Transverse colon (tissue), 4 donors: Measurements from ENCODE around the gene GRM8. TPM values are rescaled to one million over a fixed set of nuclear protein-coding genes. Genes with fewer than 3 reads are reported as not detected.

Experiments used
- DNase-seq: peaks from one replicate; pipeline ENCODE4 v3.0.0-alpha.2; 2019
- H3K27ac ChIP-seq, 4 donors: fragments of 200-600 bp; sonication (generic); 2 replicates each; pipeline ENCODE4 v1.5.1; 2016 to 2018; ENCODE audit warnings: inconsistent platforms in 4 of 4
- H3K27me3 ChIP-seq: fragments of 200-600 bp; sonication (generic); 2 replicates; pipeline ENCODE4 v1.5.1; 2017; ENCODE audit warnings: inconsistent platforms
- H3K36me3 ChIP-seq, 4 donors: fragments of 200-600 bp; sonication (generic); 2 replicates each; pipeline ENCODE4 v1.5.1; 2017 to 2019; ENCODE audit warnings: inconsistent platforms in 4 of 4
- H3K4me1 ChIP-seq, 4 donors: fragments of 200-600 bp; sonication (generic); 2 replicates each; pipeline ENCODE4 v1.5.1; 2017 to 2020; ENCODE audit warnings: inconsistent platforms in 4 of 4
- H3K4me3 ChIP-seq, 4 donors: fragments of 200-600 bp; sonication (generic); 1 replicate in 1 of 4; 2 replicates in 3 of 4; pipeline versions ENCODE4 v1.5.1 to v1.6.1; 2017 to 2019; ENCODE audit warnings: inconsistent platforms in 4 of 4
- H3K9me3 ChIP-seq, 2 donors: fragments of 200-600 bp; sonication (generic); 2 replicates each; pipeline ENCODE4 v1.5.1; 2017 to 2019; ENCODE audit warnings: inconsistent platforms in 2 of 2
- EP300 ChIP-seq: sonication (generic); formaldehyde crosslinking; IDR thresholded peaks from one replicate; pipeline ENCODE4 v1.6.1; 2017; ENCODE audit warnings: antibody characterized with exemption, low read depth
- POLR2A ChIP-seq: fragments of 450-650 bp; IDR thresholded peaks from one replicate; pipeline ENCODE4 v1.6.1; 2016; ENCODE audit warnings: antibody characterized with exemption, mild to moderate bottlenecking, moderate library complexity
- POLR2AphosphoS5 ChIP-seq, 3 donors: sonication (generic); formaldehyde crosslinking; IDR thresholded peaks; one replicate each; pipeline ENCODE4 v1.6.1; 2016; ENCODE audit warnings: antibody characterized with exemption in 3 of 3
- WGBS, 2 donors: methylation state at CpG; one replicate each; pipeline ENCODE4 v1.1.5; 2018; ENCODE audit warnings: low coverage in 1 of 2; 5-methylcytosine and 5-hydroxymethylcytosine counted together
- in situ Hi-C, 4 donors: fragments of 200-750 bp; cut with MboI; loops; one replicate each; pipeline versions ENCODE4 v1.15.0 to v1.15.1; 2017; ENCODE audit warnings: low sequenced_read_pairs in 3 of 4, low pct_ligation_motif_present in 1 of 4, low pct_unique_long_range_greater_than_20kb in 1 of 4
- intact Hi-C: fragments of 100-400 bp; cut with DNase I; formaldehyde crosslinking; loops from one replicate; pipeline ENCODE4 v1.15.1; 2023; ENCODE audit warnings: low total_unique reads
- total RNA-seq, 4 donors: library from RNA; depleted of rRNA; stranded (reverse); fragments of >200 nt; gene quantifications; one replicate each; pipeline ENCODE4 v1.1.0, GENCODE V29; 2016
- TF ChIP-seq, protein P1 (sequence below), 5 experiments: fragments of 200-600 bp in 3 of 5; fragments of 450-650 bp in 2 of 5; sonication (generic) in 3 of 5; IDR thresholded peaks; 1 replicate in 2 of 5; 2 replicates in 3 of 5; pipeline ENCODE4 v1.5.1; 2016 to 2017; ENCODE audit warnings: antibody characterized with exemption in 5 of 5, inconsistent platforms in 3 of 5, mild to moderate bottlenecking in 2 of 5, moderate library complexity in 1 of 5

Gene GRM8
- total RNA-seq, 4 donors from 2014 or later: 0.68 to 9.7 (median 2.9) TPM

DNA sequence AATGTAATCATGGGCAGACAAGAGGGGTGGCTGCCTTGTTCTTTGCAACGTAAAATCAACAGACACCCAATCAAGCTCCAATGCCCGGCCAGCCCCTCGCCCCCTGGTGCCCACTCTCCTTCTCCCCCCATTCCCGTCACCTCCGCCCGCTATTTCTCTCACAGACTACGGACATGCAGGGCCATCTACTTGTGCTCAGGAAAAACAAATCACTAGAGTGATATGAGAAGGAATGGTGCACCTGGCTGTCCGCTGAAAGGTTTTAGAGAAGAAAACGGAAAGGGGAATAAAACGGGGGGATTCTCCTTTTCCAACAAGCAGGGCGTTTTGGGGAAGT is 396 bp downstream of the GRM8 start:
- Histone ChIP-seq H3K27ac (peak overlapping the region in 2 of 4 donors; percentile 67 to 72), H3K4me3 (peak overlapping the region; percentile 52 to 85 (median 62)), H3K9me3 (no peaks in the 10 kb centered on the region), H3K27me3 (peaks cover 58% of the 10 kb centered on the region), H3K4me1 (peaks cover 9 to 30% (median 23%) of the 10 kb centered on the region in 4 donors), H3K36me3 (no peaks in the 10 kb centered on the region)
- in situ Hi-C loops: no loop called here
- intact Hi-C loops: no loop called here
- TF ChIP-seq, protein P1, sequence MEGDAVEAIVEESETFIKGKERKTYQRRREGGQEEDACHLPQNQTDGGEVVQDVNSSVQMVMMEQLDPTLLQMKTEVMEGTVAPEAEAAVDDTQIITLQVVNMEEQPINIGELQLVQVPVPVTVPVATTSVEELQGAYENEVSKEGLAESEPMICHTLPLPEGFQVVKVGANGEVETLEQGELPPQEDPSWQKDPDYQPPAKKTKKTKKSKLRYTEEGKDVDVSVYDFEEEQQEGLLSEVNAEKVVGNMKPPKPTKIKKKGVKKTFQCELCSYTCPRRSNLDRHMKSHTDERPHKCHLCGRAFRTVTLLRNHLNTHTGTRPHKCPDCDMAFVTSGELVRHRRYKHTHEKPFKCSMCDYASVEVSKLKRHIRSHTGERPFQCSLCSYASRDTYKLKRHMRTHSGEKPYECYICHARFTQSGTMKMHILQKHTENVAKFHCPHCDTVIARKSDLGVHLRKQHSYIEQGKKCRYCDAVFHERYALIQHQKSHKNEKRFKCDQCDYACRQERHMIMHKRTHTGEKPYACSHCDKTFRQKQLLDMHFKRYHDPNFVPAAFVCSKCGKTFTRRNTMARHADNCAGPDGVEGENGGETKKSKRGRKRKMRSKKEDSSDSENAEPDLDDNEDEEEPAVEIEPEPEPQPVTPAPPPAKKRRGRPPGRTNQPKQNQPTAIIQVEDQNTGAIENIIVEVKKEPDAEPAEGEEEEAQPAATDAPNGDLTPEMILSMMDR (IDR thresholded peaks at IDR 0.05): no peak
- TF ChIP-seq POLR2A (no peak), POLR2AphosphoS5 (IDR thresholded peaks at IDR 0.05) (no peak), EP300 (no peak)
- no peak for DNase-seq
- 0% methylated on average over 2 to 11 of the region's 11 CpGs for WGBS, 2 donors

DNA sequence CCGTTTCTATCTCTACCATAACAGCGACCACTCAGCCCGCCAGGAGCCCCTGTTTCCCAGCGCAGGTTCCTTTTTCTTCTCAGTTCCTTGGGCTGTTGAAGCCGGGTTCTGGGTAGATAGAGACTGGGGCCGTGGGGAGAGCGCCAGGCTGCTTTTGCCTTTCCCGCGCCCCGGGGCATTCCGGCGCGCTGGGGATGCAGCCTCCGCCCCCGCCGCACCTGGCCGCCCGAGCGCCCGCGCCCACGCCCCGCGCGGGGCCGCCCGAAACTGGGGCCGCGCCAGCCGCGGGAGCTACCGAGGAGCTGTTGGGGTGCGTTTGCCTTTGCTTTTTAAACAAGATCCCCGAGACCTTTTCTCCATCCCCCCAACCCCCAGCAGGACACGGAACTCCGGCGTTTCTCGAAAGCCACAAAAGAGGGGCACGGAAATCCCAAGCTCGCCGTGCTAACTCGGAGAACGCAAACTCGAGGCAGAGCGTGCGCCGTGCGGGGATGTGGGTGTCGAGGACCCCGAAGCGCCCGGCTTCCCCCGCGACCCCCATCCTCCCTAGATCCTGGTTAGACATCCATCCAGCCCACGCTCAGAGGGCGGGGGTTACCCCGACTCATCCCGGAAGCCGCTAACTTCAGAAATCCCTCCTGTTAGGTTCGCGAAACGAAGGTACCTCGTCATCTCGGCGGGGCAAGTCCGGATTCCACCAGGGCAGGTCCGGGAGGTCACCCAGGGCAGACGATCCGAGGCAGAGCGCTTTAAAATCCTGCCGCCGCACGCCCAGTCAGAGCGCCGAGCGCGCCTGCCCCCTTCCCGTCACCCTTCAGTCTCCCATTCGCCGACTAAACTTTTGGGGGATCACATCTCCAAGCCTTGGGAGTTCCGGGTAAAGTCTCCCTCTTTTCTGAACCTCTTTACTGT is 1.0 kb downstream of the GRM8 start:
- 2 to 4% methylated on average over 9 to 41 of the region's 81 CpGs for WGBS, 2 donors
- Histone ChIP-seq H3K4me3 (peak overlapping the region; percentile 52 to 85 (median 62)), H3K27me3 (peaks cover 58% of the 10 kb centered on the region), H3K36me3 (no peaks in the 10 kb centered on the region), H3K9me3 (no peaks in the 10 kb centered on the region), H3K27ac (peak overlapping the region in 1 of 4 donors; percentile 72), H3K4me1 (peaks cover 9 to 30% (median 23%) of the 10 kb centered on the region in 4 donors)
- peak; percentile 48 for DNase-seq
- no peak for TF ChIP-seq POLR2A
- TF ChIP-seq, protein P1 (IDR thresholded peaks at IDR 0.05): no peak
- TF ChIP-seq EP300: no peak
- TF ChIP-seq POLR2AphosphoS5 (IDR thresholded peaks at IDR 0.05): no peak
- intact Hi-C loops: no loop called here
- in situ Hi-C loops: no loop called here

DNA sequence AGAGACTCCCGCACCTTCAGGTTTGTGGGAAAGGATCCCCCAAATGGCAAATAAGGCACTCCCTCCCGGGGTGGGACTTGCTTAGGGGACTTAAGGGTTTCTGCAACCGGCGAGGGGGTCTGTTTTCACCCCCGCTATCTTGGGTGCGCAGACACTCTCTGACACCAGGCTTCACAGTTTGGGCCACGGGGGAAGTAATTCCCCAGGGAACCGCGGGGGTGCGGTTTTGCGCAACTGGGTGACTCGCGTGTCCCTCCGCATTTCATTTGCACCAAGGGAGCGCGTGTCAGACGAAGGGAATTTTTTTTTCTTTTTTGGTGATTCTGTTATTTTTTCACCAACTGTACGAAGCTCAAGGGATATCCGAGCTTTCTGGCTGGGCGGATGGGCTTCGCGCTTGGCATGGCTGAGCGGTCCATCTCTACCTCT is 1.7 kb downstream of the GRM8 start:
- intact Hi-C loops (no loop called here), in situ Hi-C loops (no loop called here)
- H3K4me3 ChIP-seq: peak overlapping the region in 3 of 4 donors; percentile 57 to 85 (median 68)
- peaks cover 9 to 30% (median 23%) of the 10 kb centered on the region in 4 donors for H3K4me1 ChIP-seq
- no peaks in the 10 kb centered on the region for H3K9me3 ChIP-seq
- H3K36me3 ChIP-seq: no peaks in the 10 kb centered on the region
- TF ChIP-seq, protein P1 (IDR thresholded peaks at IDR 0.05): no peak
- TF ChIP-seq POLR2A: no peak
- TF ChIP-seq EP300: no peak
- no peak for TF ChIP-seq POLR2AphosphoS5 (IDR thresholded peaks at IDR 0.05)
- H3K27ac ChIP-seq: no peak overlapping the region
- WGBS, 2 donors: 6 to 12% methylated on average over 10 to 23 of the region's 23 CpGs
- DNase-seq: no peak
- peaks cover 58% of the 10 kb centered on the region for H3K27me3 ChIP-seq

DNA sequence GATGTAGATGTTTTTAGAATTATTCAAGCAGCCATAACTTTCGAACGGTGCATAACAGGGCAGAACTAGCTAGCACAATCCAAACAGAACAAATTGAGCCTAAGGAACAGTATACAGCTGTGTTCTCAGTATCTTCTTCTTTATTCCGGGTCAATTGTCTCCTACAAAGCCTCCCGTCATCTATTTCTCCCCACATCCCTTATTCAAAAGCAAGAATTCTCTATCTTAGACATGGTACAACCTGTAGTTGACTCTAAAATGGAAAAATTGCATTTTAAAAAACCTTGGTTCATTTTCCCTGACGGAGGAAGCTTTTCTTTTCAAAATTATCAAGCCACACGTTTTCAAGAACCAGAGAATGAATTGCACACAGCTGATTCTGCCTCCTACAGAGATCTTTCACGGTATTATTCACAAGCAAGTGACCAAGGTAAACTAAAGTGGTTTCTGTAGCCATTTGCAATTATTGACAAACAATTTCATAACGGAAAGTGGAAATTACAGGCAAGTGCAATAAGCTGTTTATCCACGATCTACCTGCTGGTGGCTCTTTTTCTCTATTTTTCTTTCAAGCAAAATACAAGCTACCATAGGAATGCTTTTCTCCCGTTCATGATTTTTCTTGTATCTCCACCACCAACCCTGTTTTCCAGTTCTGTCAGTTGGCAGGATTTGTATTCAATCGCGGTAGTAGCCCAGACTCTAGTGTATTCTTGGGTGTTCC is 2.3 kb downstream of the GRM8 start:
- Histone ChIP-seq H3K27ac (no peak overlapping the region), H3K4me1 (peaks cover 9 to 30% (median 23%) of the 10 kb centered on the region in 4 donors), H3K9me3 (no peaks in the 10 kb centered on the region), H3K36me3 (no peaks in the 10 kb centered on the region), H3K27me3 (peaks cover 56% of the 10 kb centered on the region), H3K4me3 (peak overlapping the region in 1 of 4 donors; percentile 85)
- intact Hi-C loops (no loop called here), in situ Hi-C loops (no loop called here)
- TF ChIP-seq, protein P1 (IDR thresholded peaks at IDR 0.05): no peak
- no peak for TF ChIP-seq EP300
- no peak for TF ChIP-seq POLR2AphosphoS5 (IDR thresholded peaks at IDR 0.05)
- TF ChIP-seq POLR2A: no peak
- no peak for DNase-seq
- 27% methylated on average over 11 to 12 of the region's 12 CpGs for WGBS, 2 donors
